Thymus (tissue), 11 donors: ENCODE data around the gene NOPCHAP1. TPM values are rescaled to one million over a fixed set of nuclear protein-coding genes. Genes with fewer than 3 reads are reported as not detected.
"Not testable (repeated sequence)": the region's sequence is repeated elsewhere in the genome, so short reads cannot be mapped to it uniquely, and the experiment has no call there.

Experiments used
- DNase-seq, 9 donors: peaks; one replicate each; pipeline ENCODE4 v3.0.0-alpha.2; 2013; ENCODE audit warnings: low spot score in 9 of 9, low read depth in 6 of 9, missing footprints in 1 of 9
- H3K27ac ChIP-seq, 2 donors: one replicate each; pipeline ENCODE4 v1.5.1; 2013; ENCODE audit warnings: control low read depth in 1 of 2, low read depth in 1 of 2, low read length in 1 of 2, mild to moderate bottlenecking in 1 of 2, moderate library complexity in 1 of 2
- H3K27me3 ChIP-seq, 2 donors: one replicate each; pipeline ENCODE4 v1.5.1; 2013; ENCODE audit warnings: low read length in 1 of 2; ENCODE audit not compliant: control insufficient read depth in 2 of 2, insufficient read depth in 1 of 2
- H3K36me3 ChIP-seq, 2 donors: one replicate each; pipeline ENCODE4 v1.5.1; 2013; ENCODE audit warnings: low read length in 1 of 2, mild to moderate bottlenecking in 1 of 2, moderate library complexity in 1 of 2; ENCODE audit not compliant: control insufficient read depth in 2 of 2, insufficient read depth in 2 of 2
- H3K4me1 ChIP-seq, 2 donors: one replicate each; pipeline ENCODE4 v1.5.1; 2013; ENCODE audit warnings: low read length in 2 of 2; ENCODE audit not compliant: control insufficient read depth in 2 of 2, insufficient read depth in 2 of 2
- H3K4me3 ChIP-seq, 2 donors: one replicate each; pipeline ENCODE4 v1.5.1; 2013; ENCODE audit warnings: low read length in 2 of 2, control low read depth in 1 of 2, mild to moderate bottlenecking in 1 of 2
- H3K9me3 ChIP-seq, 2 donors: one replicate each; pipeline ENCODE4 v1.5.1; 2013; ENCODE audit warnings: low read length in 1 of 2, mild to moderate bottlenecking in 1 of 2; ENCODE audit not compliant: control insufficient read depth in 2 of 2, insufficient read depth in 1 of 2
- WGBS: extraction: QIAGEN DNeasy Blood & Tissue Kit; methylation state at CpG from one replicate; pipeline ENCODE4 v1.1.7; 2013; 5-methylcytosine and 5-hydroxymethylcytosine counted together
- polyA plus RNA-seq: library from polyadenylated mRNA; stranded (reverse); fragments of 200-250 nt; gene quantifications from one replicate; pipeline ENCODE4 v1.2.3, GENCODE V29; 2013
- total RNA-seq: library from RNA; stranded (reverse); fragments of 120-200 nt; gene quantifications from one replicate; pipeline ENCODE4 v1.2.4, GENCODE V29; 2013
- donor health status: healthy.

Gene NOPCHAP1
- total and polyA plus RNA-seq, 2 donors, result 15.5 to 29.6 TPM

DNA sequence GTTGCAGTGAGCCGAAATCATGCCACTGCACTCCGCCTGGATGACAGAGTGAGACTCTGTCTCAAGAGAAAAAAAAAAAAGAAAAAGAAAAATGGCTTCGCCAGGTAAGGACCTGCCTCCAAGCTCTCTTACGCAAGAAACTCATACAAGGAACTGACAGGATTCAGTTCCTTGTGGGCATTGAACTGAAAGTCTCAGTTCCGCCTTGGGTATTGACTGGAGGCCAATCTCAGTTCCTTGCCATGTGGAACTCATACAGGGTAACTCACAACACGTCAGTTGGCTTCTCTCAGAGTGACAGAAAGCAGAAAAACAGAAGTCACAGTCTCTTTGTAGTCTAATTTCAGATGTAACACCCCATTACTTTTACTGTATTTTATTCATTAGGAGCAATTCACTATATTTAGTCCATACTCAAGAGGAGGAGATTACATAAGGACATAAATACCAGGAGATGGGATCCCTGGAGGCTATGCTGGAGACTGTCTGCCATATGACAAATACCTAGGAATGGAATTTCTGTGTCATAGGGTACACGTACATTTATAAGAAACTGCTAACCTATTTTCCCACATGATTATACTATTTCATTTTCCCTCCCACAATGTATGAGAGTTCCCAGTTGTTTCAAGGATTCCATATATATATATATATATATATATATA is 11.4 kb upstream of the NOPCHAP1 start:
- WGBS, result 94% methylated on average over 7 of the region's 7 CpGs
- Histone ChIP-seq H3K36me3 (no peaks in the 10 kb centered on the region), H3K27me3 (no peaks in the 10 kb centered on the region), H3K27ac (no peak overlapping the region), H3K4me3 (no peak overlapping the region), H3K4me1 (no peaks in the 10 kb centered on the region), H3K9me3 (no peaks in the 10 kb centered on the region)
- DNase-seq, result peak in 1 of 9 donors; percentile 32

DNA sequence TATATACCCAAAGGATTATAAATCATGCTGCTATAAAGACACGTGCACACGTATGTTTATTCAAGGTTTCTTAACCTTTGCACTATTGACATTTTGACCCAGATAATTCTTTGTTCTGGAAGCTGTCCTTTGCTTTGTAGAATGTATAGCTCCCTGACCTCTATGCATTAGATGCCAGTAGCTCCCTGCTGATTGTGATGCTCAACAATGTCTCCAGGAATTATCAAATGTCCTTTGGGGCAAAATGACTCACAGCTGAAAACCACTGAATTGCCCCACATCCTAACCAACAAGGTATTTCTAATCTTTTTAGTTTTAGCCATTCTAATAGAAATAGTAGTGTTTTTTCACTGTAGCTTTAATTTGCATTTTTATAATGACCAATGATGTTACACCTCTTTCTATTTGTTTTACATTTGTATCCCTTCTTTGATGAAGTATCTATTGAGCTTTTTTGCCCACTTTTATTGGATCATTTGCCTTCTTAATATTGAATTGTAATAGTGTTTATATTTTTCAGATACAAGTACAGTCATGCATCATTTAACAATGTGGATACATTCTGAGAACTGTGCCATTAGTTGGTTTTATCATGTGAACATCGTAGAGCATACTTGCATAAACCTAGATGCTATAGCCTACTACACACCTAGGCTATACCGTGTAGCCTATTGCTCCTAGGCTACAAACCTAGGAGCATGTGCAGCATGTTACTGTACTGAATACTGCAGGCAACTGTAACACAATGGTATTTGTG is 10.4 kb upstream of the NOPCHAP1 start:
- 95% methylated on average over 4 of the region's 4 CpGs for WGBS
- H3K4me1 ChIP-seq, result no peaks in the 10 kb centered on the region
- no peak for DNase-seq
- H3K27ac ChIP-seq, result no peak overlapping the region
- H3K9me3 ChIP-seq, result no peaks in the 10 kb centered on the region
- H3K27me3 ChIP-seq, result no peaks in the 10 kb centered on the region
- H3K4me3 ChIP-seq, result no peak overlapping the region
- H3K36me3 ChIP-seq, result no peaks in the 10 kb centered on the region

DNA sequence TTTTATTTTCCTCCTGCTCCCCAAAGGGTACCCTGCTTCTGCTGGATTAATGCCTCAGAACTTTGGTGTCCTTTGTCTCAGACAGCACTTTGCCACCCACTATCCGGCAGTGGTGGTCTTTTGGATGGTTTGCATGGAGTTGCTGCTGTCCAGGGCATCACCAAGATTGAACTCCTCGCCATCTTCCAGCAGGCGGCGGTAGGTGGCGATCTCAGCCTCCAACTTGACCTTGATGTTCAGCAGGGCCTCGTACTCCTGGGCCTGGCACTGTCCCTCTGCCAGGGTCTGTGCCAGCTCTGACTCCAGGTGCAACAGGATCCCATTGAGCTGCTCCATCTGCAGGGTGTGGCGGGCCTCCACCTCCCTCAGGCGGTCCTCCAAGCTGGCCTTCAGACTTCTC is 9.4 kb upstream of the NOPCHAP1 start:
- no peak for DNase-seq
- Histone ChIP-seq H3K27me3 (no peaks in the 10 kb centered on the region), H3K4me3 (no peak overlapping the region), H3K9me3 (no peaks in the 10 kb centered on the region), H3K36me3 (no peaks in the 10 kb centered on the region), H3K27ac (no peak overlapping the region), H3K4me1 (no peaks in the 10 kb centered on the region)
- WGBS, result 93% methylated on average over 8 of the region's 8 CpGs

DNA sequence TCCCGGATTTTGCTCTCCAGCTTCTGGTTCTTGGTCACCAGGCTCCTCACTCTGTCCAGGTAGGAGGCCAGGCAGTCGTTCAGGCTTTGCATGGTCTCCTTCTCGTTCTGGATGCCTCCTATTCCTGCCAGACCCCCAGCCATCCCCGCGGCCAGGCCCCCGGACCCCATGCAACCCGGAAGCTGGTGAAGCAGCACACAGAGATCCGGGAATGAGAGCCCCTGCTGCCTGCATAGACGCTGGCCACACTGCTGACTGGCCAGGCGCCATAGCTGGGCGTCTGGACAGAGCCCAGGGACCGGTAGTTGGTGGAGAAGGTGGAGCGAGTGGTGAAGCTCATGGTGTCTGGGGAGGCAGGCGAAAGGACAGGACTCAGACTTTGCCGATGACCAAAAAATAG is 8.4 kb upstream of the NOPCHAP1 start:
- not testable (repeated sequence) for H3K27me3 ChIP-seq, H3K9me3 ChIP-seq, H3K4me3 ChIP-seq, H3K36me3 ChIP-seq, DNase-seq, H3K4me1 ChIP-seq, H3K27ac ChIP-seq
- 95% methylated on average over 15 of the region's 15 CpGs for WGBS

DNA sequence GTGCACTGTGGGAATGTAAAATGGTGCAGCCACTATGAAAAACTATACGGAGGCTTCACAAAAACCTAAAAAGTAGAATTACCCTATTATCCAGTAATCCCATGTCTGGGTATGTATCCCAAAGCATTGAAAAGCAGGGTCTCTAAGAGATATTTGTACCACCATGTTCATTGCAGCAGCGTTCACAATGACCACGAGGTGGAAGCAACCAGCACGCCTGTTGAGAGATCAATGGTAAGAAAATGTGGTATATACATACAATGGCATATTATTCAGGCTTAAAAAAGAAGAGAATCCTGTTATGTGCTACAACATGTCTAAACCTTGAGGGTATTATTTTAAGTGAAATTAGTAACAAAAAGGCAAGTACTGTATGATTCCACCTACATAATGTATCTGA is 910 bp upstream of the NOPCHAP1 start:
- Histone ChIP-seq H3K4me3 (no peak overlapping the region), H3K27ac (no peak overlapping the region), H3K4me1 (peaks cover 5 to 9% of the 10 kb centered on the region in 2 donors), H3K9me3 (no peaks in the 10 kb centered on the region), H3K27me3 (no peaks in the 10 kb centered on the region), H3K36me3 (peaks cover 0 to 3% of the 10 kb centered on the region in 2 donors)
- WGBS, result 90% methylated on average over 4 of the region's 4 CpGs
- no peak for DNase-seq

DNA sequence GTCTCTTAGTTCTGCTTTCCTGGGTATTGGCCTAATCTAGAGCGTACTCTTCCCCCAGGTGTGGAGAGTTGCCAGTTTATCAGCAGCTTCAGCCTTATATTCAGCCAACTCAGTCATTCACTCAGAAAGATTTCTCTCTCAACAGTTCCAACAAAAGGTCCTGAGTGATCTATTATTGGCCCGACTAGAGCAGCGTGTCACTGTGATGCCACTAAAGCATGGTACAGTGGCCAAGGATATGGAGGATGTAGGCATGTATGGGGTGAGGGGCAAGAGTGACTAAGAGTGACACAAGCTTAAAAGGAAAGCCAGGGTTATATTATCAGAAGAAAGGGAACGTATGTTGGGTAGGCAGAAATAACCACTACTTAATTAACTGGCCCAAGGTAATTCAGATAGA is 4.8 kb downstream of the NOPCHAP1 start:
- peaks cover 5 to 6% of the 10 kb centered on the region in 2 donors for H3K4me1 ChIP-seq

DNA sequence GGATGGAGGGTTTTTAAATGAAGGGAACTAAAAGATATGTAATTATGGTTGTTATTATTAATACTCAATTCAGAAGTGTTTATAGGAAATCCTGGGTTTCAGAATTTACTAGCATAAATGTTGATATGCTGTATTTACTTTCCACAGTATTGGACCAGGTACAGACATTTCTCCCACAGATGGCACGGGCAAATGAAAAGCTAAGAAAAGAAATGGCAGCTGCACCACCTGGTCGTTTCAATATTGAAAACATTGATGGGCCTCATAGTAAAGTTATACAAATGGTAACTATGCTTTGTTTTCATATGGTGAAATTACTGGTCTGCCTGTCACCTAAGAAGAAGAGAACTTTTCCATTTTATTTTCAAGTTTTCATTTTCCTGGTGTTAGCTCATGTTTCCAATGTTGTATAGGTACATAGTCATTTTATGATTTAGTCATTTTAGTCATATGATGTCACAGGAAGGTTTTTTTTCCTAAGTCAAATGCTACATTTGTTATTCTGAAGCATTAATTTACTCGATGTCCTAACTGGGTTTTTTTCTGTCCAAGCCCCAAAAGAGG is 5.5 kb downstream of the NOPCHAP1 start:
- no peaks in the 10 kb centered on the region for H3K9me3 ChIP-seq
- WGBS, result 97% methylated on average over 3 of the region's 3 CpGs
- H3K4me1 ChIP-seq, result peaks cover 4 to 5% of the 10 kb centered on the region in 2 donors
- H3K27me3 ChIP-seq, result no peaks in the 10 kb centered on the region
- no peak overlapping the region for H3K27ac ChIP-seq
- H3K4me3 ChIP-seq, result no peak overlapping the region
- no peak for DNase-seq
- peaks cover 19 to 49% of the 10 kb centered on the region in 2 donors for H3K36me3 ChIP-seq

More for the DNA sequence above, 4.8 kb downstream of the NOPCHAP1 start:
- Histone ChIP-seq H3K4me3 (no peak overlapping the region), H3K9me3 (no peaks in the 10 kb centered on the region), H3K27ac (no peak overlapping the region), H3K36me3 (peaks cover 19 to 44% of the 10 kb centered on the region in 2 donors), H3K27me3 (no peaks in the 10 kb centered on the region)
- DNase-seq, result no peak
- 97% methylated on average over 4 of the region's 4 CpGs for WGBS

DNA sequence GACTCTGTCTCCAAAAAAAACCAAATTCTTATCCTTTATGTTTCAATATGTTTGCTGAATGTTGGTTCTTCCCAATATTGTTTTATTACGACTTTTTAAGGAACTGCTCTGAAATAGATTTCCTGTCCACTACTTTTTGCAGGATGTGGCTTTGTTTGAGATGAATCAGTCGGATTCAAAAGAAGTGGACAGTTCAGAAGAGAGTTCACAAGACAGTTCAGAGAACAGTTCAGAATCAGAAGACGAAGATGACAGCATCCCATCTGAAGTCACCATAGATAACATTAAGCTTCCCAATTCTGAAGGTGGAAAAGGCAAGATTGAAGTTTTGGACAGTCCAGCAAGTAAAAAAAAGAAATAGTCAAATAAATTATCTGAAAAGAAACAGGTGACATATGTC is 8.2 kb downstream of the NOPCHAP1 start:
- Histone ChIP-seq H3K4me1 (peaks cover 8 to 13% of the 10 kb centered on the region in 2 donors), H3K4me3 (no peak overlapping the region), H3K36me3 (peaks cover 19 to 53% of the 10 kb centered on the region in 2 donors), H3K27me3 (no peaks in the 10 kb centered on the region), H3K9me3 (no peaks in the 10 kb centered on the region), H3K27ac (no peak overlapping the region)
- WGBS, result 96% methylated on average over 3 of the region's 3 CpGs
- DNase-seq, result no peak

DNA sequence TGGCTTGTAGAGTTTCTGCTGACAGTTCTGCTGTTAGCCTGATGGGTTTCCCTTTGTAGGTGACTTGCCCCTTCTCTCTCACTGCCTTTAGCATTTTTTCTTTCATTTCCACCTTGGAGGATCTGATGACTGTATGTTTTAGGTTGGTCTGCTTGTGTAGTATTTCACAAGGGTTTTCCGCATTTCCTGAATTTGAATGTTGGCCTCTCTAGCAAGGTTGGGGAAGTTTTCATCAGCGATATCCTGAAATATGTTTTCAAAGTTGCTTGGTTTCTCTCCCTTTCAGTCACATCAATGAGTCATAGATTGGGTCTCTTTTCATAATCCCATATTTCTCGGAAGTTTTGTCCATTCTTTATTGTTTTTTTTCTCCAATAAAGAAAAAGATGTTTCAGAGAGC is 11.4 kb downstream of the NOPCHAP1 start:
- Histone ChIP-seq H3K9me3 (no peaks in the 10 kb centered on the region), H3K27me3 (no peaks in the 10 kb centered on the region), H3K4me3 (no peak overlapping the region), H3K4me1 (peaks cover 9 to 14% of the 10 kb centered on the region in 2 donors), H3K36me3 (peaks cover 14 to 41% of the 10 kb centered on the region in 2 donors), H3K27ac (no peak overlapping the region)
- 99% methylated on average over 3 of the region's 3 CpGs for WGBS
- no peak for DNase-seq
